ENCODE data around the gene NELL1. TPM values are rescaled to one million over a fixed set of nuclear protein-coding genes. Genes with fewer than 3 reads are reported as not detected.

NELL1 gene
- polyA plus RNA-seq, 1 of the 3 experiments (the other 2 are of a cell fraction), result not detected

GRCh38 chr11:21494946-21495345 lies 825.6 kb downstream of the NELL1 start:
- Histone ChIP-seq H3K4me3 (ENCODE audit: low read depth in 2 of 2, low read length in 1 of 2) (no peak overlapping the region), H3K9me3 (no peaks in the 10 kb centered on the region), H3F3A (replicated peaks; ENCODE audit: insufficient read depth) (no peaks in the 10 kb centered on the region), H3K9me2 (no peaks in the 10 kb centered on the region), H3K9ac (no peak overlapping the region), H3K27ac (ENCODE audit: low read depth in 2 of 2, low read length in 1 of 2) (no peak overlapping the region), H3K4me1 (ENCODE audit: control insufficient read depth in 1 of 2, insufficient read depth in 2 of 2, low read depth in 1 of 2, low read length in 1 of 2) (no peaks in the 10 kb centered on the region), H3K4me2 (no peak overlapping the region), H4K20me1 (ENCODE audit: insufficient read depth) (no peaks in the 10 kb centered on the region), H3K36me3 (replicated peaks in 1 of 2; ENCODE audit: control insufficient read depth in 1 of 2, insufficient read depth in 2 of 2, low read length in 1 of 2) (no peaks in the 10 kb centered on the region), H2AFZ (ENCODE audit: low read depth) (no peak overlapping the region), H3K27me3 (ENCODE audit: insufficient read depth) (no peaks in the 10 kb centered on the region), H3K79me2 (ENCODE audit: insufficient read depth) (no peaks in the 10 kb centered on the region)
- DNase-seq, result no peak
- 68% methylated on average over 4 of the region's 4 CpGs for WGBS (ENCODE audit: low lambda C conversion rate)
- TF ChIP-seq NRF1 (IDR thresholded peaks at IDR 0.05; ENCODE audit: low read depth, low read length) (no peak), CHD2 (IDR thresholded peaks at IDR 0.05; ENCODE audit: low read length, partially characterized antibody) (no peak), NFIC (IDR thresholded peaks at IDR 0.05; ENCODE audit: borderline replicate concordance) (no peak), YY1 (IDR thresholded peaks at IDR 0.05; ENCODE audit: low read depth) (no peak), EP300 (IDR thresholded peaks at IDR 0.05; ENCODE audit: borderline replicate concordance in 1 of 2, low read depth in 1 of 2, low read length in 1 of 2) (no peak), FOXJ3 (CRISPR knock-in tag; IDR thresholded peaks at IDR 0.05) (no peak), IRF3 (IDR thresholded peaks at IDR 0.05; ENCODE audit: low read depth, low read length) (no peak), RCOR1 (IDR thresholded peaks at IDR 0.05; ENCODE audit: low read length) (no peak), EZH2phosphoT487 (IDR thresholded peaks at IDR 0.05; ENCODE audit: borderline replicate concordance, low read depth) (no peak), SMC3 (IDR thresholded peaks at IDR 0.05; ENCODE audit: low read depth, low read length) (no peak), POLR2AphosphoS5 (IDR thresholded peaks at IDR 0.05; ENCODE audit: low read depth, low read length) (no peak), GABPA (IDR thresholded peaks at IDR 0.05; ENCODE audit: low read depth) (no peak)
- TF ChIP-seq, protein P1, sequence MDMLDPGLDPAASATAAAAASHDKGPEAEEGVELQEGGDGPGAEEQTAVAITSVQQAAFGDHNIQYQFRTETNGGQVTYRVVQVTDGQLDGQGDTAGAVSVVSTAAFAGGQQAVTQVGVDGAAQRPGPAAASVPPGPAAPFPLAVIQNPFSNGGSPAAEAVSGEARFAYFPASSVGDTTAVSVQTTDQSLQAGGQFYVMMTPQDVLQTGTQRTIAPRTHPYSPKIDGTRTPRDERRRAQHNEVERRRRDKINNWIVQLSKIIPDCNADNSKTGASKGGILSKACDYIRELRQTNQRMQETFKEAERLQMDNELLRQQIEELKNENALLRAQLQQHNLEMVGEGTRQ (IDR thresholded peaks at IDR 0.05; ENCODE audit: borderline replicate concordance, low read depth, low read length), result no peak
- TF ChIP-seq, protein P2, sequence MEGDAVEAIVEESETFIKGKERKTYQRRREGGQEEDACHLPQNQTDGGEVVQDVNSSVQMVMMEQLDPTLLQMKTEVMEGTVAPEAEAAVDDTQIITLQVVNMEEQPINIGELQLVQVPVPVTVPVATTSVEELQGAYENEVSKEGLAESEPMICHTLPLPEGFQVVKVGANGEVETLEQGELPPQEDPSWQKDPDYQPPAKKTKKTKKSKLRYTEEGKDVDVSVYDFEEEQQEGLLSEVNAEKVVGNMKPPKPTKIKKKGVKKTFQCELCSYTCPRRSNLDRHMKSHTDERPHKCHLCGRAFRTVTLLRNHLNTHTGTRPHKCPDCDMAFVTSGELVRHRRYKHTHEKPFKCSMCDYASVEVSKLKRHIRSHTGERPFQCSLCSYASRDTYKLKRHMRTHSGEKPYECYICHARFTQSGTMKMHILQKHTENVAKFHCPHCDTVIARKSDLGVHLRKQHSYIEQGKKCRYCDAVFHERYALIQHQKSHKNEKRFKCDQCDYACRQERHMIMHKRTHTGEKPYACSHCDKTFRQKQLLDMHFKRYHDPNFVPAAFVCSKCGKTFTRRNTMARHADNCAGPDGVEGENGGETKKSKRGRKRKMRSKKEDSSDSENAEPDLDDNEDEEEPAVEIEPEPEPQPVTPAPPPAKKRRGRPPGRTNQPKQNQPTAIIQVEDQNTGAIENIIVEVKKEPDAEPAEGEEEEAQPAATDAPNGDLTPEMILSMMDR (IDR thresholded peaks at IDR 0.05), result no peak
- POLR2A ChIA-PET, result no interaction called here
- CTCF ChIA-PET, result interaction anchor here (0.6 to 1.4 kb wide), 2 partner anchors 22 to 847 kb away, joined by 3 read pairs; no protein-coding TSS in a partner anchor

DNA sequence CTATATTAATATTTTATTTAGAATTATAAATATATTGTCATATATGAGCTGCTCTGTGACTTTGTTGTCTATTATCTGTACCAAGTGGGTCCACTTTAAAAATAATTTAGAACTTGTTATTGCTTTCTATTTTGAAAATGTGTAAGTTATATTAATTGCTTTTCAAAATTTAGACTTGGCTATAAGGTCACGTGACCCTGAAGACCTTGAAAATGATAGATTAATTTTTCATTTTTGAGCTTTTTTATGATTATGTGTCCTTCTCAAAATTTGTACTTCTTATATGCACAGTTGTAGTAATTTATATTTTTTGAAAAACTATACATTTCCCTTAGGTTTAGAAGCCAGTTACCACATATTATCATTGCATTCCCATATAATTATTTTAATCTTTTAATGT lies 826.5 kb downstream of the NELL1 start:
- Histone ChIP-seq H3K9ac (no peak overlapping the region), H3K4me3 (ENCODE audit: low read depth in 2 of 2, low read length in 1 of 2) (no peak overlapping the region), H3K36me3 (replicated peaks in 1 of 2; ENCODE audit: control insufficient read depth in 1 of 2, insufficient read depth in 2 of 2, low read length in 1 of 2) (no peaks in the 10 kb centered on the region), H3K27ac (ENCODE audit: low read depth in 2 of 2, low read length in 1 of 2) (no peak overlapping the region), H3K79me2 (ENCODE audit: insufficient read depth) (no peaks in the 10 kb centered on the region), H3K27me3 (ENCODE audit: insufficient read depth) (no peaks in the 10 kb centered on the region), H2AFZ (ENCODE audit: low read depth) (no peak overlapping the region), H3K9me2 (no peaks in the 10 kb centered on the region), H3F3A (replicated peaks; ENCODE audit: insufficient read depth) (no peaks in the 10 kb centered on the region), H3K4me1 (ENCODE audit: control insufficient read depth in 1 of 2, insufficient read depth in 2 of 2, low read depth in 1 of 2, low read length in 1 of 2) (no peaks in the 10 kb centered on the region), H4K20me1 (ENCODE audit: insufficient read depth) (no peaks in the 10 kb centered on the region), H3K9me3 (no peaks in the 10 kb centered on the region), H3K4me2 (no peak overlapping the region)
- POLR2A ChIA-PET, result no interaction called here
- TF ChIP-seq MXI1 (IDR thresholded peaks at IDR 0.05; ENCODE audit: low read depth, low read length), result no peak
- TF ChIP-seq RAD21 (IDR thresholded peaks at IDR 0.05; ENCODE audit: low read length), result no peak
- TF ChIP-seq RCOR1 (IDR thresholded peaks at IDR 0.05; ENCODE audit: low read length), result no peak
- no peak for TF ChIP-seq TAF1 (IDR thresholded peaks at IDR 0.05; ENCODE audit: borderline replicate concordance, low read depth, low read length)
- TF ChIP-seq NFIC (IDR thresholded peaks at IDR 0.05; ENCODE audit: borderline replicate concordance), result no peak
- TF ChIP-seq CHD2 (IDR thresholded peaks at IDR 0.05; ENCODE audit: low read length, partially characterized antibody), result no peak
- TF ChIP-seq, protein P3, sequence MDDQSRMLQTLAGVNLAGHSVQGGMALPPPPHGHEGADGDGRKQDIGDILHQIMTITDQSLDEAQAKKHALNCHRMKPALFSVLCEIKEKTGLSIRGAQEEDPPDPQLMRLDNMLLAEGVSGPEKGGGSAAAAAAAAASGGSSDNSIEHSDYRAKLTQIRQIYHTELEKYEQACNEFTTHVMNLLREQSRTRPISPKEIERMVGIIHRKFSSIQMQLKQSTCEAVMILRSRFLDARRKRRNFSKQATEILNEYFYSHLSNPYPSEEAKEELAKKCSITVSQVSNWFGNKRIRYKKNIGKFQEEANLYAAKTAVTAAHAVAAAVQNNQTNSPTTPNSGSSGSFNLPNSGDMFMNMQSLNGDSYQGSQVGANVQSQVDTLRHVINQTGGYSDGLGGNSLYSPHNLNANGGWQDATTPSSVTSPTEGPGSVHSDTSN (IDR thresholded peaks at IDR 0.05), result no peak
- TF ChIP-seq, protein P4, sequence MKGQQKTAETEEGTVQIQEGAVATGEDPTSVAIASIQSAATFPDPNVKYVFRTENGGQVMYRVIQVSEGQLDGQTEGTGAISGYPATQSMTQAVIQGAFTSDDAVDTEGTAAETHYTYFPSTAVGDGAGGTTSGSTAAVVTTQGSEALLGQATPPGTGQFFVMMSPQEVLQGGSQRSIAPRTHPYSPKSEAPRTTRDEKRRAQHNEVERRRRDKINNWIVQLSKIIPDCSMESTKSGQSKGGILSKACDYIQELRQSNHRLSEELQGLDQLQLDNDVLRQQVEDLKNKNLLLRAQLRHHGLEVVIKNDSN (IDR thresholded peaks at IDR 0.05; ENCODE audit: borderline replicate concordance, low read depth), result no peak
- TF ChIP-seq RFX5 (IDR thresholded peaks at IDR 0.05; ENCODE audit: low read length), result no peak
- no peak for TF ChIP-seq ELF1 (IDR thresholded peaks at IDR 0.05)
- no peak for TF ChIP-seq IRF3 (IDR thresholded peaks at IDR 0.05; ENCODE audit: low read depth, low read length)
- DNase-seq, result no peak
- 36% methylated on average over 1 of the region's 1 CpG for WGBS (ENCODE audit: low lambda C conversion rate)
- CTCF ChIA-PET, result no interaction called here
